ENCODE results near the gene RPS10.

The RPS10 gene

DNA sequence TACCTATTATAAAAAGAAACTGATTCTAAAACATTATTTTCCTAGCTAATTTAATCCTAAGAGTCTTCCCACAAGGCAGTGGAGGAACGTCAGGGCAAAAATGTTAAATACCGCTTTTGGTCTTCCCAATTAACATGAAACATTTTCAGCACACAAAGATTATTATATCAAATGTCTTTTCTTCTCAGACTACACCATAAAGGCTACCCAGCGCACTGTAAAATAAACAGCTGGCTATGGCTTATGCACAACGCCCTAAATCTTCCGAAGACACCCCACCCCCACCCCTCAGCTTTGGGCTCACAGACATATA is 34.4 kb downstream of the RPS10 start:
- no peak for FAIRE-seq
- no peak for DNase-seq (ENCODE audit: insufficient read length)
- TF ChIP-seq POLR2AphosphoS5 (IDR thresholded peaks at IDR 0.05; ENCODE audit: low read depth, low read length): no peak

DNA sequence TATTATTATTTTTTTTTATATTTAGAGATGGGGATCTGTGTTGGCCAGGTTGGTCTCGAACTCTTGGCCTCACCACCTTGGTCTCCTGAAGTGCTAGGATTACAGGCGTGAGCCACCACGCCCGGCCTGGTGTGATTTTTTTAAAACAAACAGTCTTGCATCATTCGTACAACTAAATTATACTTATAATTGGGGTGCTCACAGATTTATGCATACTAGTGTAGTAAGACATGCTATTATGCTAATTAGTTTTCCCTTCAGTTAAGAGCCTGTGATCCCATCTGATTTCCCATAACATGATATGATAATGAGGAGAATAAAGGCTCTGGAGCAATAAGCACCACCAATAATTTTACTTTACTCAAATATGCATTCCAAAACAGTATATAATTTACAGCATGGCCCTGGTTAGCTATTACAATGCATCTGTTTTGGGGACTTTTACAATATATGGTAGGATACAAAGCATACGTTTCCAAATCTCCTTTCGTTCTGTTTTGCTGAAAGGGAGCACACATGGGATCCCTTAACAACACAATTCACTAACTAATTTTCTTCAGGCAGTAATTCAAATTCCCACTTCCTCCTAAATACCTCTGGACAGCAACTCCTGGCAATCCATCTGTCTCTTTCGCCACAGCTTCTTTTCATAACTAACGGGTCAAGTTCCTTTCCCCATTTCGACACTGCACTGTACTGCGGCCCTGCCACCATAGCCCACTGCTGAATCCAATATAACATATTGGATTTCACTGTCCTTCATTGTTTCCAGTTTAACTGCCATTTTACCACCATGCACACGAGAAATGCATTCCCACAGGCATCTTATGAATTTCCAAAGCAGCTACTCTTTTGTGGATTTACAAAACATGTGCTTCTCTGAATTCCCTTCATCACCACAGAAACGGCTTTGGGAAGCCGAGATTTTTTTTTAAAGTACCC is 35.1 kb downstream of the RPS10 start:
- FAIRE-seq: no peak
- no peak for TF ChIP-seq POLR2A (IDR thresholded peaks at IDR 0.05; ENCODE audit: low read depth, low read length)
- no peak for TF ChIP-seq POLR2AphosphoS5 (IDR thresholded peaks at IDR 0.05; ENCODE audit: low read depth, low read length)
- TF ChIP-seq TAF1 (IDR thresholded peaks at IDR 0.05; ENCODE audit: borderline replicate concordance, low read depth, low read length): no peak
- DNase-seq (ENCODE audit: insufficient read length): no peak

DNA sequence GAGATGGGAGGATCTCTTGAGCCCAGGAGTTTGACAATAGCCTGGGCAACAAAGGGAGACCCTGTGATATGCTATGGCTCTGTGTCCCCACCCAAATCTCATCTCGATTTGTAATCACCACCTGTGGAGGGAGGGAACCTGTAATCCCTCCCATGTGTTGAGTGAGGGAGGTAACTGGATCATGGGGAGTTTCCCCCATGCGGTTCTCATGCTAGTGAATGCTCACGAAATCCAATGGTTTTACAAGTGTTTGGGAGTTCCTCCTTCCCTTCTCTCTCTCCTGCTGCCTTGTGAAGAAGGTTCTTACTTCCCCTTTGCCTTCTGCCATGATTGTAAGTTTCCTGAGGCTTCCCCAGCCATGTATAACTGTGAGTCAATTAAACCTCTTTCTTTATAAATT is 36.8 kb downstream of the RPS10 start:
- DNase-seq (ENCODE audit: insufficient read length) (no peak), FAIRE-seq (no peak)
- TF ChIP-seq TAF1 (IDR thresholded peaks at IDR 0.05; ENCODE audit: borderline replicate concordance, low read depth, low read length) (no peak), POLR2AphosphoS5 (IDR thresholded peaks at IDR 0.05; ENCODE audit: low read depth, low read length) (no peak), POLR2A (IDR thresholded peaks at IDR 0.05; ENCODE audit: low read depth, low read length) (no peak)

DNA sequence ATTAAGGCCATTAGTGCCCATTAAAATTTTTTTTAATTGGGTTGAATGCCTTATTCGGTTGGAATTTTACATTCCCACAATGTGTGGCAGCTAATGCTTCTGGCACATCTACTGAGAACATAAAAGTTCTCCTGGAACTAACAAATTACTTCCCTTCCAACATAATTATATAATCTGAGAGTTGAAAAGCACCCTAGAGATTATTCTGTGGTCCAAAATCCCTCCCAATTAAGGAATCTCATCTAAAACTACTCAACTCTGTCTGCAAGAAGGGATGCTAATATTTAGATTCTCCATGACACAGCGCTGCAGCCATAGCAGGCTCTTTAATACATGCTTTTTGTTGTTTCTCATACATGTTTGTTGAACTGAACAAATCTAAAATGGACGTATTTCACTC is 37.4 kb downstream of the RPS10 start:
- no peak for FAIRE-seq
- no peak for DNase-seq (ENCODE audit: insufficient read length)
- TF ChIP-seq POLR2AphosphoS5 (IDR thresholded peaks at IDR 0.05; ENCODE audit: low read depth, low read length) (no peak), POLR2A (IDR thresholded peaks at IDR 0.05; ENCODE audit: low read depth, low read length) (no peak)

DNA sequence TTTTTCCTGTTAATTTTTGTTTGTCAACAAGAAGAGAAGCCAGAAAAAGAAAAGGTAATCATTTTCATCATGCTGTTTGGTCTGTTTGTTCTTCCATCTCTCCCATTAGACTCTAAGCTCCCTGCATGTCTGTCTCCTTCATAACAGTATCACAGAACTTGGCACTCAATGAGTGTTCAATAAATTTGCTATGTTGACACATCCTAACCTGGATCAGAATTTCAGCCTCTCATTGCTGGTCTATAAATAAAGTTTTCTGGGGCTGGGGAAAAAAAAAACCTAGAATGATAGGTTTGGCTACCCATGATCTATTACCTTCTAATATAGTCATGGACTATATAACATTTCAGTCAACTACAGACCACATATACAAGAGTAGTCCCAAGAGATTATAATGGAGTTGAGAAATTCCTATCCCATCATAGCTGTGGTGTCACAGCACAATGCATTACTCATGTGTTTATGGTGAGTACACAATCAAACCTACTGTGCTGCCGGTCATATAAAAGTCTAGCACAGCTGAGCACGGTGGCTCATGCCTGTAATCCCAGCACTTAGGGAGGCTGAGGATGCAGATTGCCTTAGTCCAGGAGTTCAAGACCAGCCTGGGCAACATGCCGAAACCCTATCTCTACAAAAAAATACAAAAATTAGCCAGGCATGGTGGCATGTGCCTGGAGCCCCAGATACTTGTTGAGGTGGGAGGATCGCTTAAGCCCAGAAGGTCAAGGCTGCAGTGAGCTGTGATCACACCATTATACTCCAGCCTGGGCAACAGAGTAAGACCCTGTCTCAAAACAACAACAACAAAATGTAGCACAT is 39.3 kb downstream of the RPS10 start:
- FAIRE-seq: no peak
- TF ChIP-seq POLR2AphosphoS5 (IDR thresholded peaks at IDR 0.05; ENCODE audit: low read depth, low read length) (no peak), TAF1 (IDR thresholded peaks at IDR 0.05; ENCODE audit: borderline replicate concordance, low read depth, low read length) (no peak), POLR2A (IDR thresholded peaks at IDR 0.05; ENCODE audit: low read depth, low read length) (no peak)
- DNase-seq (ENCODE audit: insufficient read length): no peak

DNA sequence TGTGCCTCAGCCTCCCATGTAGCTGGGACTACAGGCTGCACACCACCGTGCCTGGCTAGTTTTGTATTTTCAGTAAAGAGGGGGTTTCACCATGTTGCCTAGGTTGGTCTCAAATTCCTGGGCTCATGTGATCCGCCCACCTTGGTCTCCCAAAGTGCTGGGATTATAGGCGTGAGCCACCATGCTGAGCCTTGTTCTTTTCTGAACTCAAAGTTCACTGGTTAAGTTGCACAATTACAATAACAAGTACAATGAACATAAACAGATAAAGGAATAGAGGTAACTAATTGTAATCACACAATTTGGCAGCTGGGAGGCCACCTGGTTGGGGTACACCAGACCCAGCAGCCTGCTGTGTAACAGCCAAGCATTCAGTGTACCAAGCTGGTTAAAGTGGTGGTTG is 40.1 kb downstream of the RPS10 start:
- FAIRE-seq (no peak), DNase-seq (ENCODE audit: insufficient read length) (no peak)
- TF ChIP-seq POLR2A (IDR thresholded peaks at IDR 0.05; ENCODE audit: low read depth, low read length) (no peak), POLR2AphosphoS5 (IDR thresholded peaks at IDR 0.05; ENCODE audit: low read depth, low read length) (no peak), TAF1 (IDR thresholded peaks at IDR 0.05; ENCODE audit: borderline replicate concordance, low read depth, low read length) (no peak)

DNA sequence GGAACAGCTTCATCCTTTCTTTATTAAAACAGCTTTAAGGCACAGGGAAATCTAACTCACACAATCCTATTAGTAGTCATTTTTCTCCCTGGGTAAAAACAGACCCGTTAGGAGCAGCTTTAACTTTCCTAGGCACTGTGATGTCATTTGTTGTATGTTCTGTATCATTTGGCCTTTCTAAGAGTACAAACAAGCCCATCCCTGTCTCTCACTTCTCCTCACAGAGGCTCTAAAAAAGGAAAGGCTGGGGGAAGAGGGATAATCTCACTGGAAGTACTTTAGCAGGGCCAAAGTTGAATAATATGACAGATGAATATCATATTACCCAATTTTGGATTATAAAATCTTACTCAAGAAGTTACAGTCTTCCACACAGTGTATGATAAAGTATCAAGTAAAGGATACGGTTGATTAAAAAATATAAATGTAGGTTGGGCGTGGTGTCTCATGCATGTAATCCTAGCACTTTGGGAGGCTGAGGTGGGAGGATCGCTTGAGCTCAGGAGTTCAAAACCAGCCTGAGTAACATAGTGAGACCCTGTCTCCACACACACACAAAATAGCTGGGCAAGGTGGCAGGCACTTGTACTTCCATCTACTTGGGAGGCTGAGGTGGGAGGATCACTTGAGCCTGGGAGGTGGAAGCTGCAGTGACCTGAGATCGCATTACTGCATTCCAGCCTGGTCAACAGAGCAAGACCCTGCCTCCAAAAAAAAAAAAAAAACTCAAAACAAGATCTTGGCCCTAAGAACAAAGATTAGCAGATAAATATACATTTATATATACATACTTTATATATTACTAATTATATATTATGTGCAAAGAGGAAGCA is 41.3 kb downstream of the RPS10 start:
- FAIRE-seq (no peak), DNase-seq (ENCODE audit: insufficient read length) (no peak)
- TF ChIP-seq TAF1 (IDR thresholded peaks at IDR 0.05; ENCODE audit: borderline replicate concordance, low read depth, low read length): no peak
- no peak for TF ChIP-seq POLR2AphosphoS5 (IDR thresholded peaks at IDR 0.05; ENCODE audit: low read depth, low read length)
- no peak for TF ChIP-seq POLR2A (IDR thresholded peaks at IDR 0.05; ENCODE audit: low read depth, low read length)

DNA sequence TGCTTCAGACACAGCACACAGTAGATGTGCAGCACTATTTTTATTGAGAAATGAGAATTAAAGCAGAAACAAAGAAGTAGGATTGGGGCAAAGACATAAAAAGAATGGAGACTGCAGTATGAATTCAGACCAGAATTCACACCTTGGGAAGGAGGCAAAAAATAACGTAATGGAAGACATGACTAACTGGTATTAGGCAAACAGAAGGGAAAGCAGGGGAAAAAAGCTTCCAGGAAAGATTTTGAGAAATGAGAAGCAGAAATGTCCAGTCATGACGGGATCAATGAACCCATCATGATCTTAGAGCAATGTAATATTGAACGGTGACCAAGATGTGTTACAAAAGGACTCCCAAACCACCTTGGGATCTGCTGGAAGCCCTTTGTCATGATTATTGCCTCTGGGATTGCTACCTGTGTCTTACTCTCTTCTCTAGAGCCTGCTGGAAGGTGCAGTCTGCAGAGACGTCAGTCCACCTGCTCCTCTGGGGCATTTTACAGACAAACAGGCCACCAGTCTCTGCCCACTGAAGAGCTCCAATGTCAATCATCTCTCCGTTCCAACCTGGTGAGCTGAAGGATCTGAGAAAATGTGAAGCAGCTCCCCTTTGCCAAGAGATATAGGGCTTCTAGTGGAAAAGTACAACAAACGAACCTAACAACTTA is 42.1 kb downstream of the RPS10 start:
- DNase-seq (ENCODE audit: insufficient read length): no peak
- TF ChIP-seq POLR2AphosphoS5 (IDR thresholded peaks at IDR 0.05; ENCODE audit: low read depth, low read length): no peak
- FAIRE-seq: no peak

DNA sequence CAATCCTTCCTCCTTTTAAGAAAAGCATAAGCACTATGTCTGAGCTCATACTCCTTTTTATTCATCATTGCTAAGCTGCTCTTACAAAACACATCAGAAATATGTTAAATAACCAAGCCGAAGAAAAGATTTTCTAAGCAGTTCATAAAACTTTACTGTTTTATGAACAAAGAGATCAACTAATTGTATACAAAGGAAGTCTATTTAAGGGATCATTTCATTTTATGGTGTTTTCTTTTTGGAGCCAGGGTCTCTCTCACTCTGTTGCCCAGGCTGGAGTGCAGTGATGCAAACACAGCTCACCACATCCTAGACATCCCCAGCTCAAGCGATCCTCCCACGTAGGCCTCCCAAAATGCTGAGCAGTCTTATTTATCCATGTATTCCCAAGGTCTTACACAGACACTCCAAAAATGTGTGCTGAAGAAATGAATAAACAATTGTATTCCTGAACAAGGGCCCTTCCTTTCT is 42.7 kb downstream of the RPS10 start:
- TF ChIP-seq TAF1 (IDR thresholded peaks at IDR 0.05; ENCODE audit: borderline replicate concordance, low read depth, low read length) (no peak), POLR2AphosphoS5 (IDR thresholded peaks at IDR 0.05; ENCODE audit: low read depth, low read length) (no peak), POLR2A (IDR thresholded peaks at IDR 0.05; ENCODE audit: low read depth, low read length) (no peak)
- no peak for DNase-seq (ENCODE audit: insufficient read length)

DNA sequence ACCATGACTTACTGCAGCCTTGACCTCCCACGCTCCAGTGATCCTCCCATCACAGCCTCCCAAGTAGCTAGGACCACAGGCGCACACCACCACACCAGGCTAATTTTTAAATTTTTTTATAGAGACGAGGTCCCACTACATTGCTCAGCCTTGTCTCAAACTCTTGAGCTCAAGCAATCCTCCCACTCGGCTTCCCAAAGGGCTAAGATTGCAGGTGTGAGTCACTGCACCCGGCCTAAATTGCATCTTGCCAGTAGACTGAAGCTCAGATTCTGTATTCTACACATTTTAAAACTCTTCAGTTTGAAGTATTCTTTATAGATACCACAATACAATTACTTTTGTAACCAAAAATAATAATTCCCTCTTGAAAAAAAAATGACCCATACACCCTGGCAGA is 44.8 kb downstream of the RPS10 start:
- TF ChIP-seq POLR2A (IDR thresholded peaks at IDR 0.05; ENCODE audit: low read depth, low read length) (no peak), TAF1 (IDR thresholded peaks at IDR 0.05; ENCODE audit: borderline replicate concordance, low read depth, low read length) (no peak), POLR2AphosphoS5 (IDR thresholded peaks at IDR 0.05; ENCODE audit: low read depth, low read length) (no peak)
- no peak for DNase-seq (ENCODE audit: insufficient read length)
- FAIRE-seq: no peak

More for the DNA sequence above, 42.7 kb downstream of the RPS10 start:
- FAIRE-seq: no peak

DNA sequence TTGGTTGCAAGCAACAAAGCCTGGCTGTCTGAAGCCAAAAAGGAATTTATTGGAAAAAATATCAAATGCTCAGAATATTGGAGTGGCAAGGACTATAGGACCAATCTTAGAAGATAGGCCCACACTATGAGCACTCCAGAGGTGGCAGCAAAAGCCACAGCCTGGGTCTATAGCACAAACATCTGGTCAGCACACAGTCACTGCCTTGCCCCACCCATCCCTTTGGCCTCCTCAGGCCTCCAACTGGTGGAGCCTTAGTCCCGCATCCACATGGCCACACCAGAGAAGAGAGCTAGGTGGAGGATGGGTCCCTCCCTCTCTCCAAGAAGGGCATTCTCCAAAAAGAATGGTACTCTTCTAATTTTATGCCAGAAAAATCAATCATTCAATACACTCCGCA is 47.4 kb downstream of the RPS10 start:
- TF ChIP-seq POLR2AphosphoS5 (IDR thresholded peaks at IDR 0.05; ENCODE audit: low read depth, low read length) (no peak), POLR2A (IDR thresholded peaks at IDR 0.05; ENCODE audit: low read depth, low read length) (no peak), TAF1 (IDR thresholded peaks at IDR 0.05; ENCODE audit: borderline replicate concordance, low read depth, low read length) (no peak)
- DNase-seq (ENCODE audit: insufficient read length) (no peak), FAIRE-seq (no peak)
